Loucy (cell line): ENCODE results near the gene NKAIN2.

Source experiments
- EZH2phosphoT487 ChIP-seq: fragments of 200-600 bp; IDR thresholded peaks from 2 replicates; pipeline ENCODE4 v1.6.1; 2018; ENCODE audit warnings: antibody characterized with exemption, mild to moderate bottlenecking, moderate library complexity, borderline replicate concordance
- TF ChIP-seq, protein P1 (sequence below): fragments of 200-600 bp; sonication (generic); conservative IDR thresholded peaks from 2 replicates; pipeline ENCODE4 v1.5.1; 2014; ENCODE audit warnings: mild to moderate bottlenecking, antibody characterized with exemption, low read length

DNA sequence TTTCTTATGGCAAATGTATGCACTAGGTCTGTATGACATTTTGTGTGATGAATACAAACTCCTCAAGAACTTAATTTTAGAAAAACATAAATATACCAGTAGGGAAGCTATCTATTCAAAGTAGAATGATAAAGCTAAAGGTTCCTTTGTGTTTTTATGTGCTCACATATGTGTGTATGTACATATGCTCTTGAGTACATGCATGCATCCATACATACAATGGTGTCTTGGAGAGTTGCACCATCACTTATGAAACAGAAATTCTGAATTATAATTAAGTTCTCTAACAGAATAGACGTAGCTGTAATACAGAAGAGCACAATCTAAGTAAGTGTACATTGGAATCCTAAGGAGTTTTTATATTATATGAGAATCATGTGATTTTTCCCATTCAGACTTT, 2.3 kb downstream of the NKAIN2 start:
- TF ChIP-seq, protein P1, sequence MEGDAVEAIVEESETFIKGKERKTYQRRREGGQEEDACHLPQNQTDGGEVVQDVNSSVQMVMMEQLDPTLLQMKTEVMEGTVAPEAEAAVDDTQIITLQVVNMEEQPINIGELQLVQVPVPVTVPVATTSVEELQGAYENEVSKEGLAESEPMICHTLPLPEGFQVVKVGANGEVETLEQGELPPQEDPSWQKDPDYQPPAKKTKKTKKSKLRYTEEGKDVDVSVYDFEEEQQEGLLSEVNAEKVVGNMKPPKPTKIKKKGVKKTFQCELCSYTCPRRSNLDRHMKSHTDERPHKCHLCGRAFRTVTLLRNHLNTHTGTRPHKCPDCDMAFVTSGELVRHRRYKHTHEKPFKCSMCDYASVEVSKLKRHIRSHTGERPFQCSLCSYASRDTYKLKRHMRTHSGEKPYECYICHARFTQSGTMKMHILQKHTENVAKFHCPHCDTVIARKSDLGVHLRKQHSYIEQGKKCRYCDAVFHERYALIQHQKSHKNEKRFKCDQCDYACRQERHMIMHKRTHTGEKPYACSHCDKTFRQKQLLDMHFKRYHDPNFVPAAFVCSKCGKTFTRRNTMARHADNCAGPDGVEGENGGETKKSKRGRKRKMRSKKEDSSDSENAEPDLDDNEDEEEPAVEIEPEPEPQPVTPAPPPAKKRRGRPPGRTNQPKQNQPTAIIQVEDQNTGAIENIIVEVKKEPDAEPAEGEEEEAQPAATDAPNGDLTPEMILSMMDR: no peak
- no peak for TF ChIP-seq EZH2phosphoT487
